Mucosa of stomach (tissue), 1 donor: ENCODE results near the gene KRTAP20-3.

ENCODE experiments used
- H3K27me3 ChIP-seq: one replicate; pipeline ENCODE4 v1.7.0; 2013; ENCODE audit warnings: mild to moderate bottlenecking, low read length; ENCODE audit not compliant: control insufficient read depth, insufficient read depth
- H3K36me3 ChIP-seq: one replicate; pipeline ENCODE4 v1.7.0; 2013; ENCODE audit warnings: low read length; ENCODE audit not compliant: control insufficient read depth, insufficient read depth
- H3K4me1 ChIP-seq: one replicate; pipeline ENCODE4 v1.7.0; 2013; ENCODE audit warnings: mild to moderate bottlenecking, low read length; ENCODE audit not compliant: control insufficient read depth, insufficient read depth
- H3K4me3 ChIP-seq: one replicate; pipeline ENCODE4 v1.7.0; 2013; ENCODE audit warnings: low read length
- H3K9ac ChIP-seq: one replicate; pipeline ENCODE4 v1.7.0; 2013; ENCODE audit warnings: mild to moderate bottlenecking, low read length, moderate library complexity
- H3K9me3 ChIP-seq: one replicate; pipeline ENCODE4 v1.7.0; 2013; ENCODE audit warnings: mild to moderate bottlenecking, low read length, moderate library complexity; ENCODE audit not compliant: control insufficient read depth
- donor health status: Pancreatic carcinoma.

Gene KRTAP20-3

GRCh38 chr21:30642564-30642963 lies at the start of gene KRTAP20-3:
KRTAP20-3 (plus strand) TSS chr21:30642864.
- H3K4me1 ChIP-seq: no peaks in the 10 kb centered on the region
- no peak within 1 kb of the TSS for H3K4me3 ChIP-seq
- no peaks in the 10 kb centered on the region for H3K27me3 ChIP-seq
- H3K9ac ChIP-seq: no peak within 1 kb of the TSS
- H3K9me3 ChIP-seq: no peaks in the 10 kb centered on the region
- H3K36me3 ChIP-seq: no peaks in the 10 kb centered on the region

- H3K9me3 ChIP-seq: no peaks in the 10 kb centered on the region
- no peak within 1 kb of the TSS for H3K4me3 ChIP-seq
- no peaks in the 10 kb centered on the region for H3K4me1 ChIP-seq
- H3K9ac ChIP-seq: no peak within 1 kb of the TSS
- H3K27me3 ChIP-seq: no peaks in the 10 kb centered on the region
- H3K36me3 ChIP-seq: no peaks in the 10 kb centered on the region
These were observed 43.9 kb upstream of the KRTAP20-3 start, which contains the start of gene KRTAP6-2 for GRCh38 chr21:30598802-30599201. KRTAP6-2 (minus strand) TSS chr21:30598902; CDS start chr21:30598874, 28 bp downstream.

GRCh38 chr21:30600787-30601186 lies 41.9 kb upstream of the KRTAP20-3 start, which contains the start of gene KRTAP22-1:
KRTAP22-1 (plus strand) TSS chr21:30601087.
- Histone ChIP-seq H3K9ac (no peak within 1 kb of the TSS), H3K9me3 (no peaks in the 10 kb centered on the region), H3K4me1 (no peaks in the 10 kb centered on the region), H3K36me3 (no peaks in the 10 kb centered on the region), H3K4me3 (no peak within 1 kb of the TSS), H3K27me3 (no peaks in the 10 kb centered on the region)

- H3K4me1 ChIP-seq: no peaks in the 10 kb centered on the region
- H3K4me3 ChIP-seq: no peak overlapping the region
- H3K27me3 ChIP-seq: no peaks in the 10 kb centered on the region
- H3K36me3 ChIP-seq: no peaks in the 10 kb centered on the region
- no peak overlapping the region for H3K9ac ChIP-seq
- H3K9me3 ChIP-seq: no peaks in the 10 kb centered on the region
These were observed 36.7 kb upstream of the KRTAP20-3 start for GRCh38 chr21:30605968-30606367.

GRCh38 chr21:30612132-30612531 lies 30.5 kb upstream of the KRTAP20-3 start:
- Histone ChIP-seq H3K9me3 (no peaks in the 10 kb centered on the region), H3K4me3 (no peak overlapping the region), H3K36me3 (no peaks in the 10 kb centered on the region), H3K4me1 (no peaks in the 10 kb centered on the region), H3K9ac (no peak overlapping the region), H3K27me3 (no peaks in the 10 kb centered on the region)

GRCh38 chr21:30613836-30614235 lies 28.8 kb upstream of the KRTAP20-3 start, which contains the start of gene KRTAP6-1:
KRTAP6-1 (minus strand) TSS chr21:30613930; CDS start chr21:30613904, 26 bp downstream.
- Histone ChIP-seq H3K4me3 (no peak within 1 kb of the TSS), H3K9ac (no peak within 1 kb of the TSS), H3K36me3 (no peaks in the 10 kb centered on the region), H3K9me3 (no peaks in the 10 kb centered on the region), H3K4me1 (no peaks in the 10 kb centered on the region), H3K27me3 (no peaks in the 10 kb centered on the region)

- no peaks in the 10 kb centered on the region for H3K9me3 ChIP-seq
- H3K4me1 ChIP-seq: no peaks in the 10 kb centered on the region
- no peaks in the 10 kb centered on the region for H3K27me3 ChIP-seq
- no peak overlapping the region for H3K4me3 ChIP-seq
- no peaks in the 10 kb centered on the region for H3K36me3 ChIP-seq
- H3K9ac ChIP-seq: no peak overlapping the region
These were observed 27.5 kb upstream of the KRTAP20-3 start for GRCh38 chr21:30615199-30615598.

- Histone ChIP-seq H3K4me1 (no peaks in the 10 kb centered on the region), H3K36me3 (no peaks in the 10 kb centered on the region), H3K4me3 (no peak within 1 kb of the TSS), H3K9me3 (no peaks in the 10 kb centered on the region), H3K9ac (no peak within 1 kb of the TSS), H3K27me3 (no peaks in the 10 kb centered on the region)
These were observed 26.5 kb upstream of the KRTAP20-3 start, which contains the start of gene KRTAP20-1 for GRCh38 chr21:30616125-30616524. KRTAP20-1 (plus strand) TSS chr21:30616425; CDS start chr21:30616455, 30 bp downstream.

- H3K36me3 ChIP-seq: no peaks in the 10 kb centered on the region
- no peak overlapping the region for H3K9ac ChIP-seq
- no peak overlapping the region for H3K4me3 ChIP-seq
- H3K4me1 ChIP-seq: no peaks in the 10 kb centered on the region
- no peaks in the 10 kb centered on the region for H3K27me3 ChIP-seq
- no peaks in the 10 kb centered on the region for H3K9me3 ChIP-seq
These were observed 22.6 kb upstream of the KRTAP20-3 start for GRCh38 chr21:30620080-30620479.

GRCh38 chr21:30620522-30620921 lies 22.1 kb upstream of the KRTAP20-3 start, which contains the start of gene KRTAP20-4:
KRTAP20-4 (plus strand) TSS chr21:30620627.
- Histone ChIP-seq H3K4me3 (no peak within 1 kb of the TSS), H3K27me3 (no peaks in the 10 kb centered on the region), H3K4me1 (no peaks in the 10 kb centered on the region), H3K9me3 (no peaks in the 10 kb centered on the region), H3K9ac (no peak within 1 kb of the TSS), H3K36me3 (no peaks in the 10 kb centered on the region)

- Histone ChIP-seq H3K9me3 (no peaks in the 10 kb centered on the region), H3K36me3 (no peaks in the 10 kb centered on the region), H3K4me3 (no peak overlapping the region), H3K9ac (no peak overlapping the region), H3K4me1 (no peaks in the 10 kb centered on the region), H3K27me3 (no peaks in the 10 kb centered on the region)
These were observed 19.3 kb upstream of the KRTAP20-3 start for GRCh38 chr21:30623362-30623761.

GRCh38 chr21:30625449-30626165 lies 17.1 kb upstream of the KRTAP20-3 start:
- Histone ChIP-seq H3K4me3 (no peak overlapping the region), H3K36me3 (no peaks in the 10 kb centered on the region), H3K27me3 (no peaks in the 10 kb centered on the region), H3K9me3 (no peaks in the 10 kb centered on the region), H3K9ac (no peak overlapping the region), H3K4me1 (no peaks in the 10 kb centered on the region)
